HEK293T (cell line): ENCODE results near the gene SLC16A12.
"Not testable (repeated sequence)": the region's sequence is repeated elsewhere in the genome, so short reads cannot be mapped to it uniquely, and the experiment has no call there.

Source experiments
- CTCF ChIA-PET: fragments of 350-600 bp; formaldehyde crosslinking; extraction: SDS; loops from one replicate; lab custom pipeline; 2021; ENCODE audit warnings: antibody characterized with exemption, inconsistent platforms; lab: Yijun Ruan, JAX
- POLR2A ChIA-PET: fragments of 350-600 bp; formaldehyde crosslinking; extraction: SDS; loops from one replicate; lab custom pipeline; 2020; ENCODE audit warnings: antibody characterized with exemption, inconsistent platforms; lab: Yijun Ruan, JAX
- DNase-seq: peaks from one replicate; pipeline ENCODE4 v3.0.0; 2012; ENCODE audit warnings: mixed read lengths; ENCODE audit errors: extremely low spot score
- ARNT ChIP-seq: fragments of 450-650 bp; IDR thresholded peaks from 2 replicates; pipeline ENCODE4 v1.6.1; 2017; ENCODE audit warnings: mild to moderate bottlenecking
- BHLHE40 ChIP-seq: fragments of 450-650 bp; IDR thresholded peaks from 2 replicates; pipeline ENCODE4 v1.6.1; 2016; ENCODE audit warnings: mild to moderate bottlenecking, moderate library complexity, borderline replicate concordance
- CTBP1 ChIP-seq: fragments of 450-650 bp; IDR thresholded peaks from 2 replicates; pipeline ENCODE4 v1.6.1; 2016; ENCODE audit warnings: borderline replicate concordance
- ELF4 ChIP-seq: fragments of 450-650 bp; IDR thresholded peaks from 2 replicates; pipeline ENCODE4 v1.6.1; 2017; ENCODE audit warnings: antibody characterized with exemption
- FOXA1 ChIP-seq: fragments of 450-650 bp; IDR thresholded peaks from 2 replicates; pipeline ENCODE4 v1.6.1; 2016; ENCODE audit warnings: mild to moderate bottlenecking
- FOXK2 ChIP-seq: fragments of 450-650 bp; IDR thresholded peaks from 2 replicates; pipeline ENCODE4 v1.6.1; 2016; ENCODE audit warnings: mild to moderate bottlenecking
- FOXM1 ChIP-seq: fragments of 450-650 bp; IDR thresholded peaks from 2 replicates; pipeline ENCODE4 v1.6.1; 2017; ENCODE audit warnings: mild to moderate bottlenecking, borderline replicate concordance
- HDGF ChIP-seq: fragments of 450-650 bp; IDR thresholded peaks from 2 replicates; pipeline ENCODE4 v1.6.1; 2017; ENCODE audit warnings: antibody characterized with exemption, borderline replicate concordance
- L3MBTL2 ChIP-seq: fragments of 450-650 bp; conservative IDR thresholded peaks from 2 replicates; pipeline ENCODE4 v1.6.1; 2016; ENCODE audit warnings: mild to moderate bottlenecking
- LEF1 ChIP-seq: fragments of 450-650 bp; IDR thresholded peaks from 2 replicates; pipeline ENCODE4 v1.6.1; 2017; ENCODE audit warnings: mild to moderate bottlenecking, borderline replicate concordance
- NFRKB ChIP-seq: fragments of 450-650 bp; IDR thresholded peaks from 2 replicates; pipeline ENCODE4 v1.6.1; 2016; ENCODE audit warnings: mild to moderate bottlenecking, moderate library complexity
- SP1 ChIP-seq: fragments of 450-650 bp; IDR thresholded peaks from 2 replicates; pipeline ENCODE4 v1.6.1; 2017
- SUZ12 ChIP-seq: fragments of 450-650 bp; IDR thresholded peaks from 2 replicates; pipeline ENCODE4 v1.6.1; 2016; ENCODE audit warnings: mild to moderate bottlenecking
- TARDBP ChIP-seq: fragments of 450-650 bp; IDR thresholded peaks from 2 replicates; pipeline ENCODE4 v1.6.1; 2016
- ZNF384 ChIP-seq: fragments of 450-650 bp; IDR thresholded peaks from 2 replicates; pipeline ENCODE4 v1.6.1; 2016
- TF ChIP-seq, protein P1 (sequence below): fragments of 450-650 bp; IDR thresholded peaks from 2 replicates; pipeline ENCODE4 v1.6.1; 2016

Gene SLC16A12

DNA sequence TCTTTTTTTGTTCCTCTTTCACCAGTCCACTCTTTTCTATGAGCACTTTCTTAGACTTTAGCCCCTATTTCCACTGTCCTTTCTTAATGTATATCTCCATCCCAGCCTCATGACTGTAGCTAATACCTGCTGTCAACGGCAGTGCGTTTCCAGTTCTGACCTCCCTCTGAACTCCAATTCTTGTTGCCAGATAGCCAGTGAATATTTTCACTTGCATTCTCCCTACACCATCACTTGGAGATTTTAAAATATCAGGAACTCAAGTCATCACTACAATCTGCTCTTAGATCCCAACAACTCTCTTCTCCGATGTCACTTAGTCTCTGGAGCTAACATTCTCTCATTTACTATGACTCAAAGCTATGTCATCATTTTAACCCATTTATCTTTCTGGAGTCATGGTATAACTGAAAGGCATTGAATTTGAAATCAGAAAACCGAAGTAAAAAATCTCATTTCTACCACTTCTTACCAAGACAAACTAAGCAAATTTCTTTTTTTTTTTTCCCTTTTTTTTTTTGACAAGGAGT is 5.1 kb upstream of the SLC16A12 start:
- TF ChIP-seq SUZ12 = no peak
- no peak for TF ChIP-seq ZNF384
- TF ChIP-seq, protein P1, sequence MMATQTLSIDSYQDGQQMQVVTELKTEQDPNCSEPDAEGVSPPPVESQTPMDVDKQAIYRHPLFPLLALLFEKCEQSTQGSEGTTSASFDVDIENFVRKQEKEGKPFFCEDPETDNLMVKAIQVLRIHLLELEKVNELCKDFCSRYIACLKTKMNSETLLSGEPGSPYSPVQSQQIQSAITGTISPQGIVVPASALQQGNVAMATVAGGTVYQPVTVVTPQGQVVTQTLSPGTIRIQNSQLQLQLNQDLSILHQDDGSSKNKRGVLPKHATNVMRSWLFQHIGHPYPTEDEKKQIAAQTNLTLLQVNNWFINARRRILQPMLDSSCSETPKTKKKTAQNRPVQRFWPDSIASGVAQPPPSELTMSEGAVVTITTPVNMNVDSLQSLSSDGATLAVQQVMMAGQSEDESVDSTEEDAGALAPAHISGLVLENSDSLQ = no peak
- TF ChIP-seq HDGF = no peak
- TF ChIP-seq LEF1 = no peak
- no peak for TF ChIP-seq ARNT
- no peak for TF ChIP-seq CTBP1
- TF ChIP-seq NFRKB = no peak
- ChIA-PET POLR2A (no interaction called here), CTCF (no interaction called here)
- no peak for DNase-seq

DNA sequence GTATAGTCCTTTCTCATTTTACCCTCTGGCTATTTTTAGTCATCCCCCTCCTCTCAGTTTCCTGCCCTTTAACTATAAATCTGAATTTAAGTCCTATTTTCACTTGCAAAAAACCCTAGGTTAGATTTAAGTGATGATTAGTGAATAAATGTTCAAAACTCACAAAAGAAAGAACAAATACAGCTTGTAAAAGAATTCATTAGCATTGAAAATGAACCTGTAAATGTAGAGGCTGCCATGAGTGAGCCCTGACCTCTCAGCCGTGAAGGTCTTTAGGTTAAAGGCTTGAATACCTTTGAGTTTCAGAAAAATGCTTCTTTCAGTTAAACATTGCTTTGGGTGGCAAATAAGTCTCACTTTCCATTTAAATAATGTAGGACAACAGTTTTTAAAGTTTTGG is 2.0 kb upstream of the SLC16A12 start:
- CTCF ChIA-PET = no interaction called here

GRCh38 chr10:89536013-89536354 is 590 bp upstream of the SLC16A12 start:
- ChIA-PET POLR2A (interaction anchor here (1.6 kb wide), 1 partner anchor 108 kb away, joined by 4 read pairs; no protein-coding TSS in a partner anchor), CTCF (no interaction called here)
- TF ChIP-seq NFRKB (no peak), FOXA1 (no peak), L3MBTL2 (no peak), ZNF384 (no peak), ARNT (no peak), LEF1 (no peak), TARDBP (no peak), FOXK2 (no peak), CTBP1 (no peak)
- no peak for DNase-seq

More for the DNA sequence above, 2.0 kb upstream of the SLC16A12 start:
- POLR2A ChIA-PET = no interaction called here
- DNase-seq = no peak
- TF ChIP-seq LEF1 = no peak
- no peak for TF ChIP-seq SUZ12
- no peak for TF ChIP-seq ZNF384
- TF ChIP-seq TARDBP = no peak
- no peak for TF ChIP-seq ELF4
- TF ChIP-seq, protein P1 = no peak
- TF ChIP-seq FOXK2 = no peak

DNA sequence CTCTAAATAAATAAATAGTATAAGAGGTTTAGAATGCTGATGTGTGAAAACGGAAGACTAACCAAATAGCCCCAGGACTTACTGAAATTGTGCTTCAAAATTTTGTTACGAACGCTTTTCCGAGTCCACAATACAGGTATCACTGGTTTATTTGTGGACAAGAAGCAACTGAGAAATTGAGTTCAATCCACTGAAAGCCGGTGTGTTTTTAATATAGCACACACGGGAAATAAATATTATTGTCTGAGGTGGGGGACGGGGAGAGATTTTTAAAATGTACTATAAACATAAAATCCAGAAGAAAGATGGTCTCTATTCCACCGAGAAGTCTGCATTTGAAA is 598 bp downstream of the SLC16A12 start:
- ChIA-PET POLR2A (interaction anchor here (1.6 kb wide), 1 partner anchor 109 kb away, joined by 4 read pairs; no protein-coding TSS in a partner anchor), CTCF (interaction anchor here (0.6 to 1.1 kb wide), 2 partner anchors 146 to 481 kb away, joined by 3 to 8 read pairs; no protein-coding TSS in a partner anchor)
- no peak for DNase-seq
- TF ChIP-seq TARDBP (no peak), SUZ12 (no peak), NFRKB (no peak), ELF4 (no peak), HDGF (no peak), FOXM1 (no peak), BHLHE40 (no peak), FOXA1 (no peak), FOXK2 (no peak), SP1 (no peak), LEF1 (no peak), ARNT (no peak), L3MBTL2 (no peak), CTBP1 (no peak), ZNF384 (no peak)
- TF ChIP-seq, protein P1 = no peak

GRCh38 chr10:89532476-89532875 is 2.9 kb downstream of the SLC16A12 start:
- ChIA-PET CTCF (no interaction called here), POLR2A (interaction anchor here (1.1 kb wide), 1 partner anchor 169 kb away, joined by 3 read pairs; the partner anchor contains the start of gene KIF20B)
- DNase-seq = no peak
- TF ChIP-seq TARDBP = no peak
- TF ChIP-seq BHLHE40 = no peak
- TF ChIP-seq SUZ12 = no peak
- no peak for TF ChIP-seq SP1
- no peak for TF ChIP-seq CTBP1
- no peak for TF ChIP-seq LEF1
- TF ChIP-seq NFRKB = no peak
- TF ChIP-seq FOXM1 = no peak
- no peak for TF ChIP-seq FOXA1
- no peak for TF ChIP-seq L3MBTL2
- TF ChIP-seq ELF4 = no peak
- TF ChIP-seq ZNF384 = no peak
- no peak for TF ChIP-seq FOXK2
- no peak for TF ChIP-seq ARNT
- no peak for TF ChIP-seq HDGF
- TF ChIP-seq, protein P1 = no peak

- TF ChIP-seq FOXM1 = no peak
- no peak for TF ChIP-seq ELF4
- TF ChIP-seq SUZ12 = no peak
- TF ChIP-seq CTBP1 = no peak
- TF ChIP-seq HDGF = no peak
- no peak for TF ChIP-seq TARDBP
- TF ChIP-seq L3MBTL2 = no peak
- no peak for TF ChIP-seq NFRKB
- TF ChIP-seq SP1 = no peak
- TF ChIP-seq FOXK2 = no peak
- TF ChIP-seq ARNT = no peak
- no peak for TF ChIP-seq ZNF384
- no peak for TF ChIP-seq FOXA1
- ChIA-PET POLR2A (no interaction called here), CTCF (no interaction called here)
- DNase-seq = no peak
Observed at GRCh38 chr10:89531359-89531758, 4.0 kb downstream of the SLC16A12 start.

- CTCF ChIA-PET, DNase-seq: not testable (repeated sequence)
- POLR2A ChIA-PET = interaction anchor here (0.6 kb wide), 1 partner anchor 114 kb away, joined by 3 read pairs; no protein-coding TSS in a partner anchor
Observed at GRCh38 chr10:89529711-89530110, 5.7 kb downstream of the SLC16A12 start.
